Measurements from ENCODE around the gene ROCK1. TPM values are rescaled to one million over a fixed set of nuclear protein-coding genes. Genes with fewer than 3 reads are reported as not detected.
"Not testable (repeated sequence)": the region's sequence is repeated elsewhere in the genome, so short reads cannot be mapped to it uniquely, and the experiment has no call there.

ROCK1 gene
- total and polyA plus RNA-seq, 7 experiments from 2014 or later: 27.6 to 97.5 (median 70.4) TPM

DNA sequence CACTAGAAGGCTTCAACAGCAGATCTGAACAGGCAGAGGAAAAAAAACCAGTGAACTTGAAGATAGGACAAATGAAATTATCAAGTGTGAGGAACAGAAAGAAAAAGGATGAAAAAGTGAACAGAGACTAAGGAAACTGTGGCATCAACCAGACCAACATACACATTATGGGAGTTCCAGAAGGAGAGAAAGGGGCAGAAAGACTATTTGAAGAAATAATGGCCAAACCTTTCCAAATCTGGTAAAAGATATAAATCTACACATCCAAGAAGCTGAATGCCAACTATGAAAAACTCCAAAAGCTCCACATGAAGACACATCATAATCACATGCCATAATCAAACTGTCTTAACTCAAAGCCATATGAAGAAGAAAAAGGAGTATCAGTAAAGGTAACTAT is 79.8 kb downstream of the ROCK1 start:
- Histone ChIP-seq H3K4me1 (ENCODE audit: control insufficient read depth in 2 of 2, insufficient read depth in 2 of 2, low read length in 2 of 2) (no peaks in the 10 kb centered on the region), H3K27me3 (ENCODE audit: control insufficient read depth in 2 of 2, insufficient read depth in 2 of 2, low read length in 2 of 2) (no peaks in the 10 kb centered on the region), H3K9me3 (ENCODE audit: control insufficient read depth in 2 of 3, low read length in 3 of 3) (no peaks in the 10 kb centered on the region), H3K4me3 (ENCODE audit: low read length) (no peak overlapping the region), H3K36me3 (ENCODE audit: control insufficient read depth in 2 of 3, insufficient read depth in 3 of 3, low read length in 3 of 3) (peaks cover 0 to 18% (median 4%) of the 10 kb centered on the region in 3 experiments), H3K27ac (ENCODE audit: low read depth, low read length) (no peak overlapping the region)
- Mint-ChIP-seq H3K27me3 (no peaks in the 10 kb centered on the region), H3K27ac (peak overlapping the region in 1 of 9 donors; percentile 13), H3K9me3 (peaks cover 0 to 21% (median 10%) of the 10 kb centered on the region in 11 donors), H3K36me3 (peaks cover 24 to 67% (median 58%) of the 10 kb centered on the region in 5 donors), H3K4me3 (no peak overlapping the region), H3K4me1 (peaks cover 0 to 22% (median 21%) of the 10 kb centered on the region in 7 donors)
- intact Hi-C loops (cut with micrococcal nuclease): no loop called here
- ChIA-PET CTCF (interaction anchor here (1.0 kb wide), 2 partner anchors 16 to 22 kb away, joined by 3 to 4 read pairs; no protein-coding TSS in a partner anchor), POLR2A (no interaction called here)
- DNase-seq: no peak
- no peak for ATAC-seq

DNA sequence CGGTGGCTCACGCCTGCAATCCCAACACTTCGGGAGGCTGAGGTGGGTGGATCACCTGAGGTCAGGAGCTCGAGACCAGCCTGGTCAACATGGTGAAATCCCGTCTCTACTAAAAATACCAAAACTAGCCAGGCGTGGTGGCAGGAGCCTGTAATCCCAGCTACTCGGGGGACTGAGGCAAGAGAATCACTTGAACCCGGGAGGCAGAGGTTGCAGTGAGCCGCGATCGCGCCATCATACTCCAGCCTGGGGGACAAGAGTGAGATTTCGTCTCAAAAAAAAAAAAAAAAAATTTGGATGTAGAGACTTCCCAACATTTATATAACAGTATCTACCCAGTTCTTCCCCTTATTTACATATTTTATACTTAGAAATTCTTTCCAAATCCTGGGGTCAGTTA is 93.4 kb downstream of the ROCK1 start:
- H3K4me3 Mint-ChIP-seq; H3K27ac Mint-ChIP-seq; intact Hi-C loops (cut with micrococcal nuclease); H3K4me1 ChIP-seq (ENCODE audit: control insufficient read depth in 2 of 2, insufficient read depth in 2 of 2, low read length in 2 of 2); H3K9me3 ChIP-seq (ENCODE audit: control insufficient read depth in 2 of 3, low read length in 3 of 3); H3K27me3 Mint-ChIP-seq; H3K27me3 ChIP-seq (ENCODE audit: control insufficient read depth in 2 of 2, insufficient read depth in 2 of 2, low read length in 2 of 2); H3K4me3 ChIP-seq (ENCODE audit: low read length); CTCF ChIA-PET; ATAC-seq; H3K27ac ChIP-seq (ENCODE audit: low read depth, low read length); DNase-seq; POLR2A ChIA-PET: not testable (repeated sequence)
- Mint-ChIP-seq H3K4me1 (peaks cover 0 to 15% (median 5%) of the 10 kb centered on the region in 7 donors), H3K9me3 (peaks cover 0 to 12% (median 4%) of the 10 kb centered on the region in 11 donors), H3K36me3 (peaks cover 14 to 80% (median 62%) of the 10 kb centered on the region in 5 donors)
- H3K36me3 ChIP-seq (ENCODE audit: control insufficient read depth in 2 of 3, insufficient read depth in 3 of 3, low read length in 3 of 3): peaks cover 3 to 44% (median 16%) of the 10 kb centered on the region in 3 experiments

DNA sequence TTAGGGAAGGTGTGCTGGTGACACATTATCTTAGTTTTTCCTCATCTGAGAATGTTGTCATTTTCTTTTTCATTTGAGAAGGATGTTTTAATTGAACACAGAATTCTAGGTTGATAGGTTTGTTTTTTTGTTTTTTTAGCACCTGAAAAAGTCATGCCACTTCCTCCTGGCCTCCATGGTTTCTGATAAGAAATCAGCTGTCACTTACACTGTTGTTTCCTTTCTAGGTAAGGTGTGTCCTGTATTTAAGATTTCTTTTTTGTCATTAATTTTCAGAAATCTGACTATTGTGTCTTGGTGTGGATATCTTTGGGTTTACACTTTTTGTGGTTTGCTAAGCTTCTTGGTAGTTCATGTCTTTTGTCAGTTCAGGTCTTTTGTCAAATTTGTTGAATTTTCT is 99.3 kb downstream of the ROCK1 start:
- Mint-ChIP-seq H3K36me3 (peaks cover 24 to 83% (median 60%) of the 10 kb centered on the region in 5 donors), H3K4me1 (peaks cover 5 to 18% (median 9%) of the 10 kb centered on the region in 7 donors), H3K27ac (peak overlapping the region in 5 of 9 donors; percentile 39 to 61 (median 43)), H3K4me3 (peak overlapping the region in 1 of 10 donors; percentile 18), H3K9me3 (peaks cover 0 to 22% (median 12%) of the 10 kb centered on the region in 11 donors), H3K27me3 (no peaks in the 10 kb centered on the region)
- ChIA-PET CTCF (no interaction called here), POLR2A (no interaction called here)
- Histone ChIP-seq H3K36me3 (ENCODE audit: control insufficient read depth in 2 of 3, insufficient read depth in 3 of 3, low read length in 3 of 3) (peaks cover 13 to 54% (median 35%) of the 10 kb centered on the region in 3 experiments), H3K27ac (ENCODE audit: low read depth, low read length) (no peak overlapping the region), H3K4me3 (ENCODE audit: low read length) (no peak overlapping the region), H3K4me1 (ENCODE audit: control insufficient read depth in 2 of 2, insufficient read depth in 2 of 2, low read length in 2 of 2) (no peaks in the 10 kb centered on the region), H3K27me3 (ENCODE audit: control insufficient read depth in 2 of 2, insufficient read depth in 2 of 2, low read length in 2 of 2) (no peaks in the 10 kb centered on the region), H3K9me3 (ENCODE audit: control insufficient read depth in 2 of 3, low read length in 3 of 3) (peaks cover 0 to 5% (median 0%) of the 10 kb centered on the region in 3 experiments)
- ATAC-seq (no peak), DNase-seq (peak in 1 of 9 donors; percentile 1)
- intact Hi-C loops (cut with micrococcal nuclease): loop anchor here in 1 of 2 donors (5.0 kb wide), 1 partner anchor 100 kb away; the partner anchor contains the start of gene ROCK1

DNA sequence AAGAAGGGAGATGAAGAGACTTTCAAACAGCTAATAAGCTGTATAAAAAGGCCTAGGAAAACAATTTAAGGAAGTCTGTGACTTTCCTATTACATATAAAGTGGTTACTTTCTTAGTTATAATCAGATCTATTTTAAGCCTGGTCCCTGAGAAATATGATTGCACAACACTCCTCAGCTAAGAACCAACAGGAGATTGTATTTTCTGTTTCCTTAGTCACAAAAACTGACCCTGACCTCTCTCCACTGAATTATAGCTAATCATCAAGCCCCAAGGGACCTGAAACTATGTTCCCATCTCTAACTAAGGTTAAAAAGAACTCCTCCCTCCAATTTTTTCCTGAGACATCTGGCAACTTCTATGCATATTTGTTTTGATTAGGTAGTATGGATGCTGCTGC is 106.9 kb downstream of the ROCK1 start:
- POLR2A ChIA-PET: no interaction called here
- Mint-ChIP-seq H3K36me3 (peaks cover 9 to 58% (median 24%) of the 10 kb centered on the region in 5 donors), H3K27ac (peak overlapping the region in 4 of 9 donors; percentile 4 to 13 (median 6)), H3K4me1 (peaks cover 0 to 10% (median 6%) of the 10 kb centered on the region in 7 donors), H3K4me3 (no peak overlapping the region), H3K9me3 (no peaks in the 10 kb centered on the region), H3K27me3 (no peaks in the 10 kb centered on the region)
- DNase-seq (no peak), ATAC-seq (no peak)
- Histone ChIP-seq H3K27ac (ENCODE audit: low read depth, low read length) (no peak overlapping the region), H3K4me3 (ENCODE audit: low read length) (no peak overlapping the region), H3K9me3 (ENCODE audit: control insufficient read depth in 2 of 3, low read length in 3 of 3) (no peaks in the 10 kb centered on the region), H3K4me1 (ENCODE audit: control insufficient read depth in 2 of 2, insufficient read depth in 2 of 2, low read length in 2 of 2) (no peaks in the 10 kb centered on the region), H3K27me3 (ENCODE audit: control insufficient read depth in 2 of 2, insufficient read depth in 2 of 2, low read length in 2 of 2) (no peaks in the 10 kb centered on the region), H3K36me3 (ENCODE audit: control insufficient read depth in 2 of 3, insufficient read depth in 3 of 3, low read length in 3 of 3) (peaks cover 5 to 57% (median 7%) of the 10 kb centered on the region in 3 experiments)
- intact Hi-C loops (cut with micrococcal nuclease): loop anchor here in 1 of 2 donors (2.0 to 5.0 kb wide), 2 partner anchors 38 to 106 kb away; partner anchors contain the start of gene ROCK1
- CTCF ChIA-PET: interaction anchor here (0.5 to 1.1 kb wide), 2 partner anchors 17 to 31 kb away, joined by 3 read pairs; no protein-coding TSS in a partner anchor

DNA sequence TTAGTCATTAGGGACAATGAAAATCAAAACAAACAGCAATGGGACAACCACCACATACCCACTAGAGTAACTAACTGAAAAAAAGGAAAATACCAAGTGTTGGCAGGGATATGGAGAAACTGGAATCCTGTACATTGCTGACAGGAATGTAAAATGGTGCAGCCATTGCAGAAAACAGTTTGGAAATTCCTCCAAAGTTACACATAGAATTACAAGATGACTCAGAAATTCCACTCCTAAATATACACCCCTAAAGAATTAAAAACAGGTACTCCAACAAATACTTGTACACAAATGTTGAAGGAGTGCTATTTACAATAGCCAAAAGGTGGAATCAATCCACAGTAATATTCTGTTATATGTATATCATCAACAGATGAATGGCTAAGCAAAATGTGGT is 110.9 kb downstream of the ROCK1 start:
- ATAC-seq: no peak
- peaks cover 0 to 46% (median 4%) of the 10 kb centered on the region in 3 experiments for H3K36me3 ChIP-seq (ENCODE audit: control insufficient read depth in 2 of 3, insufficient read depth in 3 of 3, low read length in 3 of 3)
- no peaks in the 10 kb centered on the region for H3K27me3 Mint-ChIP-seq
- H3K27ac Mint-ChIP-seq: peak overlapping the region in 3 of 9 donors; percentile 1 to 9 (median 4)
- POLR2A ChIA-PET: no interaction called here
- peaks cover 14 to 41% (median 19%) of the 10 kb centered on the region in 7 donors for H3K4me1 Mint-ChIP-seq
- DNase-seq: no peak
- H3K27ac ChIP-seq (ENCODE audit: low read depth, low read length): no peak overlapping the region
- H3K4me3 Mint-ChIP-seq: no peak overlapping the region
- no peak overlapping the region for H3K4me3 ChIP-seq (ENCODE audit: low read length)
- H3K4me1 ChIP-seq (ENCODE audit: control insufficient read depth in 2 of 2, insufficient read depth in 2 of 2, low read length in 2 of 2): peaks cover 0 to 6% of the 10 kb centered on the region in 2 donors
- no peaks in the 10 kb centered on the region for H3K9me3 Mint-ChIP-seq
- no peaks in the 10 kb centered on the region for H3K9me3 ChIP-seq (ENCODE audit: control insufficient read depth in 2 of 3, low read length in 3 of 3)
- intact Hi-C loops (cut with micrococcal nuclease): no loop called here
- H3K36me3 Mint-ChIP-seq: peaks cover 11 to 69% (median 28%) of the 10 kb centered on the region in 5 donors
- CTCF ChIA-PET: no interaction called here
- H3K27me3 ChIP-seq (ENCODE audit: control insufficient read depth in 2 of 2, insufficient read depth in 2 of 2, low read length in 2 of 2): no peaks in the 10 kb centered on the region

DNA sequence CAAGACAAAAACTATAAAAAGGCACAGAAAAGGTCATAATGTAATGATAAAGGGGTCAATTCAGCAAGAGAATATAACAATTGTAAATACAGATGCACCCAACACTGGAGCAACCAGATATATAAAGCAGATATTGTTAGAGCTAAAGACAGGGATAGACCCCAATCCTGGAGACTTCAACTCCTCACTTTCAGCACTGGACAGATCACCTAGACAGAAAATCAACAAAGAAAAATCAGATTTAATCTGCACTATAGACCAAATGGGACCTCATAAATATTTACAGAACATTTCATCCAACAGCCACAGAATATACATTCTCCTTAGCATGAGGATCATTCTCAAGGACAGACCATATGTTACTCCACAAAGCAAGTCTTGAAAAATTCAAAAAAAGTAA is 114.2 kb downstream of the ROCK1 start:
- peak overlapping the region in 1 of 10 donors; percentile 1 for H3K4me3 Mint-ChIP-seq
- Histone ChIP-seq H3K4me1 (ENCODE audit: control insufficient read depth in 2 of 2, insufficient read depth in 2 of 2, low read length in 2 of 2) (peaks cover 0 to 6% of the 10 kb centered on the region in 2 donors), H3K27me3 (ENCODE audit: control insufficient read depth in 2 of 2, insufficient read depth in 2 of 2, low read length in 2 of 2) (no peaks in the 10 kb centered on the region), H3K36me3 (ENCODE audit: control insufficient read depth in 2 of 3, insufficient read depth in 3 of 3, low read length in 3 of 3) (peaks cover 0 to 21% (median 5%) of the 10 kb centered on the region in 3 experiments), H3K27ac (ENCODE audit: low read depth, low read length) (no peak overlapping the region), H3K4me3 (ENCODE audit: low read length) (no peak overlapping the region), H3K9me3 (ENCODE audit: control insufficient read depth in 2 of 3, low read length in 3 of 3) (no peaks in the 10 kb centered on the region)
- DNase-seq (no peak), ATAC-seq (no peak)
- intact Hi-C loops (cut with micrococcal nuclease): no loop called here
- no peaks in the 10 kb centered on the region for H3K27me3 Mint-ChIP-seq
- peaks cover 11 to 54% (median 25%) of the 10 kb centered on the region in 5 donors for H3K36me3 Mint-ChIP-seq
- peaks cover 12 to 45% (median 25%) of the 10 kb centered on the region in 7 donors for H3K4me1 Mint-ChIP-seq
- ChIA-PET POLR2A (no interaction called here), CTCF (no interaction called here)
- no peaks in the 10 kb centered on the region for H3K9me3 Mint-ChIP-seq
- H3K27ac Mint-ChIP-seq: peak overlapping the region in 4 of 9 donors; percentile 5 to 79 (median 18)

Data from naive thymus-derived CD4-positive, alpha-beta T cell (primary cell).